ENCODE data around the gene PGC. TPM values are rescaled to one million over a fixed set of nuclear protein-coding genes. Genes with fewer than 3 reads are reported as not detected.

Gene PGC
- total RNA-seq, 2 experiments from 2014 or later, result not detected

DNA sequence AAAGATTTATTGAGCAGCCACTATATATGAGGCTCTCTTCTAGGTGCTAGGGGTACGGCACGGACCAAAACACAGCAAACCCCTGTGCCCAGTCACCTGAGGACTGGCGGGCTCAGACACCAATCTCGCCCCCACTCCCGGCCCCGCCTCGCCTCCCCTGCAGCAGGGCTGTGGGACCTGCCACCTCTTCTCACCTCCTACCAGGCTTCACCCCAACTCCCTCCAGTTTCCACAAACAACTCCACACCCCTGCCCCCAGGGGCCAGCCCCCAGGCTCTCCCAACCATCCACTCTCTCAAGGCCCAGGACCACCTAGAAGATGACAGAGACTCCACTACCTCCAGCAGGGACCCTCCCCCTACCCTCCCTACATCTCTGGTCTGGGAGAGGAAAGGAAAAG is 18.2 kb downstream of the PGC start:
- H3K4me1 Mint-ChIP-seq, result peaks cover 43% of the 10 kb centered on the region
- H3K9me3 Mint-ChIP-seq, result no peaks in the 10 kb centered on the region
- no peak overlapping the region for H3K4me3 Mint-ChIP-seq
- H3K27ac Mint-ChIP-seq, result peak overlapping the region; percentile 8
- ATAC-seq (ENCODE audit: low read depth), result no peak
- POLR2A ChIA-PET, result interaction anchor here (1.3 kb wide), 1 partner anchor 13 kb away, joined by 3 read pairs; no protein-coding TSS in a partner anchor
- no peak for DNase-seq
- H3K36me3 Mint-ChIP-seq, result peaks cover 2% of the 10 kb centered on the region
- H3K27me3 Mint-ChIP-seq, result no peaks in the 10 kb centered on the region

DNA sequence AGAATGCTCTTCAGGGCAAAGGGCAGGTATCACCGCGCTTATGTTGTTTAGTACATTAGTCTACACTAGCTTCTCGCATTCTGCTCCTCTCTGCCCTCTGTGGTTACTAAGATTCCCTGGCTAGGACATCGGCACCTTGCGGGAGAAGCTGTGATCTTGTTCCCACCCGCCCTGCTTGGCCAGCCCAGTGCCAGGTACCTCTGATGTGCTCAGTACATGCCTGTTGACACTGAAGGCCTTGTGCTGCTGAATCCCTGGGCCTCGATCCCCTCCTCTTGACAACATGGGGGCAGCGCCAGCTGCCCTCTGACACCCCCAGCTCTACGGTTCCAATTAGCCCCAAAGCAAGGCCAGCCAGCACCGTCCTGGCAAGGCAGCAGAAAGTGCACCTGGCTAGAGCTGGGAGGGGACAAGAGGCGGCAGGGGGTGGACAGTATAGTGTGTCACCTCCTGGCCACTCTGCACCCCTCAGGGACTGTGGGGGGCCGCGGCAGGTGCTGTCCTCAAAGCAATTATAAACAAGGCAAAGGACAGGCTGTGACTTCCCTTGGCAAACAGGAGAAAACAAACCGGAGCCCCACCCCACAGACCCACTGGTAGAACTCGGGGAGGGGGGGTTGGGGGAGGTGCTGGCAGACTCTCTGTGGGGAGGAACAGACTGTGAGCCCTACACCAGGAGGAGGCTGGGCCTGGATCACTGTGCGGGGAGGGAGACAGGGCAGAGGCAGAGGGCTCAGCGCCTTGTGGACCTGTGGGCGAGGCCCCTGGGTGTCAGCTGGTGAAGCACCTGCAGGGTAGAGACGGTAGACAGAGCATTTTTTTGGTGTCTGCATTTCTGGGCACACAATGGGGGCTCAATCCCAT is 18.9 kb downstream of the PGC start:
- Mint-ChIP-seq H3K36me3 (peaks cover 2% of the 10 kb centered on the region), H3K4me1 (peaks cover 41% of the 10 kb centered on the region), H3K4me3 (no peak overlapping the region), H3K27ac (no peak overlapping the region), H3K9me3 (no peaks in the 10 kb centered on the region), H3K27me3 (no peaks in the 10 kb centered on the region)
- DNase-seq (no peak), ATAC-seq (ENCODE audit: low read depth) (no peak)
- POLR2A ChIA-PET, result interaction anchor here (1.3 kb wide), 1 partner anchor 12 kb away, joined by 3 read pairs; no protein-coding TSS in a partner anchor

DNA sequence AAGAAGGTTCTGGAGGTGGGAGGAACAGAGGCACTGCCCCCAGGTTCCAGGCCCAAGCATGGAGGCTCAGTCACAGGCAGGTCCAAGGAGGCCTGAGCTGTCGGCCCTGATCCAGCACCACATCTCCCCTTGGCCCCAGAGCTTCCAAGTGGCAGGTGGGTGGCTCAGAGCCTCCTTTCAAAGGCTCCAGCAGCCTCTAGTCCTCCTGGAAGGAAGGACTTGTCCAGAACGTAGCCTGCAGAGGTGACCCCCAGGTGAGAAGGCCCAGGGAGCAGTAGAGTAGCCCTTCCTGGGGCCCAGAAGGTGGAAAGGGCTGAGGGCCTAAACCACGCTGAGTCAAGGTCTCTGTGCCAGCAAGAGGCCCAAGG is 19.5 kb downstream of the PGC start:
- Mint-ChIP-seq H3K27me3 (no peaks in the 10 kb centered on the region), H3K36me3 (peaks cover 2% of the 10 kb centered on the region), H3K4me1 (peaks cover 37% of the 10 kb centered on the region), H3K9me3 (no peaks in the 10 kb centered on the region), H3K4me3 (no peak overlapping the region), H3K27ac (no peak overlapping the region)
- POLR2A ChIA-PET, result interaction anchor here (1.0 kb wide), 1 partner anchor 16 kb away, joined by 3 read pairs; no protein-coding TSS in a partner anchor
- ATAC-seq (ENCODE audit: low read depth) (no peak), DNase-seq (no peak)

DNA sequence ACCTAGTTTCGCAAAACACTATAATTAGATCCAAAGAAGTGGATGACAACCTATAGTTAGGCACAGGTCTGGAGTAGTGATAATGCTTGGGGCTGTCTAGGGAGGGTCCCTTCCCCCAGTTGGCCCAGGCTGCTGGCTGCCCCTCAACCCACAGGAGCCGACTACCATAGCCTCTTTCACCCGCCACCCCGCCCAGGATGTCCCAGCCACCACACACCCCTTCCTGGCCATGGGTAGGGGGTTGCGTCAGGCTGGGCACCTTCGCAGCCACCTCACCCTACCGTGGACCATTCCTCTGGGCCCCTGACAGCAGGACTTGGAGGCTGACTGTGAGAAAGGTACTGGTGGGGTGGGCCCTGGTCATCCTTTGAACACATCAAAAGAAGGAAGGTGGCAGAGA is 20.3 kb downstream of the PGC start:
- POLR2A ChIA-PET, result interaction anchor here (1.0 kb wide), 1 partner anchor 15 kb away, joined by 3 read pairs; no protein-coding TSS in a partner anchor
- Mint-ChIP-seq H3K27ac (peak overlapping the region; percentile 67), H3K27me3 (no peaks in the 10 kb centered on the region), H3K9me3 (no peaks in the 10 kb centered on the region), H3K4me1 (peaks cover 33% of the 10 kb centered on the region), H3K4me3 (no peak overlapping the region), H3K36me3 (no peaks in the 10 kb centered on the region)
- ATAC-seq (ENCODE audit: low read depth), result no peak
- DNase-seq, result no peak

DNA sequence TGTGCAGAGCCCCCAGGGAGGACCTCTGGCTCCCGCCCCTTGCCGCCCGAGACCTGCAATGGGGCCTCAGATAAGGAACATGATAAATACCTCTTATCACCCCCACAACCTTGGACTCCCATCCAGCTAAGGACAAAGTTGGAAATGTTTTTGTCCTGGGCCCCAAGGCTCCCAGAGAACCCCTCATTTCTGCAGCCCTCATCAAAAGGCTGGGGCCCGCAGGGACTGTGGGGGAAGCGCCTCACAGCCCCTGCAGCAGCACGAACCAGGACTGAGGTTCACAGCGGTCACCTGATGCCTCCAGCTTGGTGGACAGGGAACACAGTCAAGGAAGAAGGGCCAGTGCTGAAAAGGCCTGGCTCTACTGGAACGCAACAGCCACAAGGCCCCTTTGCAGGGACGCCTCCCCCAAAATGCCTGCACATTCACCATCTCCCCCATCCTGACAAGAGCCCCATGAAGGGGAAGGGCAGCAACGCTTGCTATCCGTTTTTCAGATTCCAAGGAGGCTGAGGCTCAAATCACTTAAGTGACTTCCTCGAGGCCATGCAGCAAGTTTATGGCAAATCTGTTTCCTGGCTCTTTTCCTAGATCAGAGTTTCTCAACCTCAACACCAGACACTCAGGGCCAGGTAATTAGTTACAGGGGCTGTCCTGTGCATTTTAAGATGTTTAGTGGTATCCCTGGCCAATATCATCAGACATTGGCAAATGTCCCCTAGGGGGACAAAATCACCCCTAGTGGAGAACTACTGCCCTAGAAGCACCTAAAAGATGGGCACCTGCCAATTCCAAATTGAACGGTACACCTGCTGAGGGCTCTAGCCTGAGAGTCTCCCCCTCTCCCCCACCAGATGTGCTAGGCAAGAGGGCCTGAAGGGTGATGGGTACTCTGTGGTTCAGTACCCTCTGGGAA is 22.4 kb downstream of the PGC start:
- Mint-ChIP-seq H3K36me3 (no peaks in the 10 kb centered on the region), H3K9me3 (no peaks in the 10 kb centered on the region), H3K4me3 (no peak overlapping the region), H3K27me3 (no peaks in the 10 kb centered on the region), H3K4me1 (peaks cover 22% of the 10 kb centered on the region), H3K27ac (no peak overlapping the region)
- ATAC-seq (ENCODE audit: low read depth) (no peak), DNase-seq (no peak)
- POLR2A ChIA-PET, result no interaction called here

DNA sequence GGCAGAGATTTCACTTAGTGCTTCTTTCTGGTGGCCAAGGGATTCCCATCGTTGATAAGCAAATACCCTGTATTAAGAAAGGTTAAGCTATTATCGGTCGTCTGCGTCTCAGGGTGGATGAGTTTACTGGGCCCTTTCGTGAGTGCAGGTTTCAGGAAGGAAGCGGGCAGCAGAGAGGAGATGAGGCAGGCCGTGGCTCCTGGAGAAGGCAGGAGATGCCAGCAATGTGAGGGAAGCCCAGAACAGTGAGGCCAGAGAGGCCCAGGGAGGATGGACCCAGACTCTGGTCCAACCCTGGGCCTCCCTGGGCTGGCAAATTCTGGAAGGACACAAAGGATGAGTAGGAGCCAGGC is 23.0 kb downstream of the PGC start:
- H3K4me3 Mint-ChIP-seq, result no peak overlapping the region
- ATAC-seq (ENCODE audit: low read depth), result no peak
- no peaks in the 10 kb centered on the region for H3K36me3 Mint-ChIP-seq
- H3K27ac Mint-ChIP-seq, result no peak overlapping the region
- POLR2A ChIA-PET, result no interaction called here
- no peaks in the 10 kb centered on the region for H3K27me3 Mint-ChIP-seq
- peaks cover 22% of the 10 kb centered on the region for H3K4me1 Mint-ChIP-seq
- no peak for DNase-seq
- no peaks in the 10 kb centered on the region for H3K9me3 Mint-ChIP-seq

DNA sequence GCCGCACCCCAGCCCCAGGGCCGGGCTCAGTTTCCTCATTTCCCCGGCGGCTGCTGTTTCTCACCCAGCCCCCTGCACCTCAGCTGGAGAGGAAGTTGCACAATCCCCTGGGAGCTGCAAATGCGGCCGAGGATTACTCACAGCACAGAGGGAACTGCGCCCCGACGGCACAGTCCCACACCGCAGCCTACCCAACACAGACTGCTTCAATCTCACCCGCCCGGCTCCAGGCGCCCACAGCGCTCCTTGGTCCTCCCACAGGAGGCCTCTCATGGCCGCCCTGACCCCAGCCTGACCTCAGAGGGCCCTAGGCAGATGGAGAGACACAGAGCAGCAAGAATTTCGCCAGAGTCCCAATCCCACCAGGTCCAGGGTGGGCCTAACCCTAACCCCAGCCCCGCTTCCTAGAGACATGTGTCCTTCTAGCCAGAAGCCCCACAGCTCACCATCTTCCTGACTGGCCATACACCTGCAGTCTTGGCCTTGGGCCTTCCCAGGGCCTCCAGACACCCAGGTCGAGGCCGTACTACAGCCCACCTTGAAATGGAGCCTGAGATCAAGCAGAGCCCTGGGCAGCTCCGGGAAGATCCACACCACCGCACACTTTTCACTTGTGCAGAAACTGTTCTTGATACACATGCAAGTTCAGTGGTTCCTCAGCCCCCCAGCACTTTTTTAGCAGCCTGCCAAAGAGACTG is 23.5 kb downstream of the PGC start:
- no peak for DNase-seq
- POLR2A ChIA-PET, result no interaction called here
- Mint-ChIP-seq H3K36me3 (no peaks in the 10 kb centered on the region), H3K4me1 (peaks cover 16% of the 10 kb centered on the region), H3K9me3 (no peaks in the 10 kb centered on the region), H3K27me3 (no peaks in the 10 kb centered on the region), H3K27ac (no peak overlapping the region), H3K4me3 (no peak overlapping the region)
- no peak for ATAC-seq (ENCODE audit: low read depth)

DNA sequence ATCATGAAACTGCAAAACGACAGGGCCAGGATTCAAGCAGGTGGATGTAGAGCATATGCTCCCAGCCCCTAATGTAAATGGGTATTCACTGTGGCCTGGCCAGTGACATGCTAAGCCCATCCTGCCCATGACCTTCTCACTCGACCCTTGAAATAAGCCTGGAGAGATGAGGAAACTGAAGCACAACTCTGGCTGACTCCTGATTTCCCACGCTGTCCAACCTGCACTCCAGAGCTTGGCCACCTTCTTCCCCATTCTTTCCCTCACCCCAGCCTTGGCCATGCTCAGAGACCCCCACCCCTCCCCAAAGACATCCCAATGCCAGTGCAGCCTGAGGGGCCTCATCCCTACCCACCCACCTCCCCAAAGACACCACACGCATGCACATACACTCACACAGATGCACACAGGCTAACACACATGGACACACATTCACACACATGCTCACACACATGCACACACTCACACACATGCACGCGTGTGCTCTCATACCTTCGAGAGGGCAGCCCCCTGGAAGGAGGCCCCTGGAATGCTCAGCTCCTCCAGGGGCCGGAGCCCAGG is 24.1 kb downstream of the PGC start:
- Mint-ChIP-seq H3K27me3 (no peaks in the 10 kb centered on the region), H3K36me3 (no peaks in the 10 kb centered on the region), H3K9me3 (no peaks in the 10 kb centered on the region), H3K4me1 (peaks cover 16% of the 10 kb centered on the region), H3K27ac (no peak overlapping the region), H3K4me3 (no peak overlapping the region)
- no peak for ATAC-seq (ENCODE audit: low read depth)
- POLR2A ChIA-PET, result no interaction called here
- DNase-seq, result no peak

DNA sequence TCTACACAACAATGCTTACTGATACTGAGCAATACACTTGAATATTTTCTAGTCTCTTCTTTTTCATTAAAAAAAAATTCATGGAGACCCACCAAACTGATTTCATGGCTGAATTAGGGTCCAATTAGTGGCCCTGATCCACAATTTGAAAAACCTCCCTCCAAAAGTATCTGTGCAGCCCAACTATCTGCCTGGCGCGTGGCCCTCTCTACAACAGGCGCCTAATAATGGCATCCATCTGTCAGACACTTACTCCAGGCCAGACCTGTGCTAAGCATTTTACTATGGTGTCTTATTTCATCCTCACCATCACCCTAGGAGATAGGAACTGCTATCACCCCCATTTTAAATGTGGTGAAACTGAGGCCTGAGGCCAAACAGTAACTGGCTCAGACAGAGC is 25.8 kb downstream of the PGC start:
- DNase-seq (no peak), ATAC-seq (ENCODE audit: low read depth) (no peak)
- Mint-ChIP-seq H3K9me3 (no peaks in the 10 kb centered on the region), H3K4me3 (no peak overlapping the region), H3K4me1 (peaks cover 22% of the 10 kb centered on the region), H3K36me3 (no peaks in the 10 kb centered on the region), H3K27me3 (no peaks in the 10 kb centered on the region), H3K27ac (no peak overlapping the region)
- POLR2A ChIA-PET, result interaction anchor here (1.3 kb wide), 1 partner anchor 13 kb away, joined by 4 read pairs; no protein-coding TSS in a partner anchor

DNA sequence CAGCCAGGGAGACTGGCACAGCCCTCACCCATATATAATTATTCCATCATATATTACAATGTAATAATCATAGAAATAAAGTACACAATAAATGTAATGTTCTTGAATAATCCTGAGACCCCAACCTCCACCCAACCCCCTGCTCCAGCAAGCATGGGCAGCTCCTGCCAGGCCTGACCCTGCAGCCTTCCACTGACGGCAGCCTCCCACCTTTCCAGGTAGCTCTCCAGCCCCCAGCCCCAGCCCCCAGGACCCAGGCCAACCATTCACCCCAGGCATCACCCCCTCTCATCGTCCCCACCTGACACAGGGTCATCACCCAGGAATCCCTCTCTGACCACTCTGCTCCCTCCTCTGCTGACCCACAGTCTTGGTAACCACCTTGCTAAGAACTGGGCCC is 26.4 kb downstream of the PGC start:
- peaks cover 26% of the 10 kb centered on the region for H3K4me1 Mint-ChIP-seq
- no peak overlapping the region for H3K4me3 Mint-ChIP-seq
- no peaks in the 10 kb centered on the region for H3K36me3 Mint-ChIP-seq
- H3K27me3 Mint-ChIP-seq, result no peaks in the 10 kb centered on the region
- ATAC-seq (ENCODE audit: low read depth), result no peak
- no peaks in the 10 kb centered on the region for H3K9me3 Mint-ChIP-seq
- no peak overlapping the region for H3K27ac Mint-ChIP-seq
- no peak for DNase-seq
- POLR2A ChIA-PET, result interaction anchor here (0.7 to 1.1 kb wide), 2 partner anchors 12 to 48 kb away, joined by 3 to 4 read pairs; no protein-coding TSS in a partner anchor

DNA sequence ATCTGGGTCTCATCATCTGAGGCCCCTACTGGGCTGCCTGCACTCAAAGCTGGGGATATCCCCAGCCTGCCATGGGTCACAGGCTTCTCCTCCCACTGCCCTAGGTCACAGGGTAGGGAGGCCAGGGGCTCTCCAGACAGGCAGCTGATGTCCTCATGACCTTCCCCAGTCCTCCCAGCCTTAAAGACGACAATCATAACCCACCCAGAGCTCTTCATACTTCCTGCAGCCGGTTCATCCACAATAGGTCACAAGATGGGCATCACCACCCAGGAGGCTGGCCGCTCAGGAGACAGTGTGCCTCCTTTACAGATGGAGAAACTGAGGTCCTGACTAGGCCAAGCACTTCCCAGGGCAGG is 27.0 kb downstream of the PGC start:
- Mint-ChIP-seq H3K4me3 (no peak overlapping the region), H3K4me1 (peaks cover 27% of the 10 kb centered on the region), H3K9me3 (no peaks in the 10 kb centered on the region), H3K27ac (no peak overlapping the region), H3K27me3 (no peaks in the 10 kb centered on the region), H3K36me3 (no peaks in the 10 kb centered on the region)
- POLR2A ChIA-PET, result interaction anchor here (0.7 to 1.1 kb wide), 2 partner anchors 13 to 49 kb away, joined by 3 to 4 read pairs; no protein-coding TSS in a partner anchor
- ATAC-seq (ENCODE audit: low read depth), result no peak
- no peak for DNase-seq

DNA sequence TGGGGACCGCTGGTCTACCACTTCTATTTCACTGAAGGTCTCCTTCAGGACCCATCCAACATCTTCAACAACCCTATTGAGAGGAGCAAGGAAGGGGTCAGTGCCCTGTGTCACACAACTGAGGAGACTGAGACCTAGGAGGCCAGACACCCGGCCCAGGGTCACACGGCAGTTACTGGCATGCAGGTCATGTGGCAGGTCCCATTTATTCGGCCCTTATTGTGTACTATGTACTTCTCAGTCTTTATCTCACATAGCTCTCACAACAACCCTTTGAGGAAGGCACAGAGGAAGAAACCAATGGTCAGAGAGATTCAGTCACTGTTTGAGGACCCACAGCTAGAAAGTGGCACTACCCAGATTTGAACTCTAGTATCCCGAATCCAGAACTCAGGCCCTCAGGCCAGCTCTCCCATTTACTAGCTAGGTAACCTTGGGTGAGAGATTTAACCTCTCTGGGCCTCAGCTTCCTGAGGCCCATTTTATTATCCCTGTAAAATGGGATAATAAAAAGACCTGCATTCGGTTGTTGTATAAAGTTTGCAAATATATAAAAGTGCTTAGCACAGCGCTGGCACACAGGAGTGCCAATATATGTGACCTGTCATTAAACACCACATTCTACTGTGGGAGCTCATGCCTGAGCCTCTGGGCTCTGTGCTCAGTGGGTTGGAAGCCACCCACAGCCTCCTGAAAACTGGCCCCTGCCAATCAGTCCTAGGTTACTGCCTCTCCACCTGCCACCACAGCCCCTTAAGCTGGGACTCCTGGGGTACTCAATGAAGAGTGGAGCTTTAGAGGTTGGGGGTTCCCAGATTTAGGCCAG is 27.5 kb downstream of the PGC start:
- H3K4me1 Mint-ChIP-seq, result peaks cover 27% of the 10 kb centered on the region
- ATAC-seq (ENCODE audit: low read depth) (no peak), DNase-seq (no peak)
- no peaks in the 10 kb centered on the region for H3K9me3 Mint-ChIP-seq
- POLR2A ChIA-PET, result interaction anchor here (0.6 to 1.1 kb wide), 2 partner anchors 13 to 14 kb away, joined by 3 read pairs; no protein-coding TSS in a partner anchor
- H3K36me3 Mint-ChIP-seq, result no peaks in the 10 kb centered on the region
- H3K4me3 Mint-ChIP-seq, result no peak overlapping the region
- no peaks in the 10 kb centered on the region for H3K27me3 Mint-ChIP-seq
- H3K27ac Mint-ChIP-seq, result no peak overlapping the region
